HG02870 (cell line): ENCODE data around the gene TK1.

ENCODE experiments used
- ATAC-seq: cut with Tn5 transposase; IDR thresholded peaks from one replicate; pipeline ENCODE4 v1.9.1; 2021; ENCODE audit warnings: mild to moderate bottlenecking, moderate library complexity; ENCODE audit not compliant: unreplicated experiment

Gene TK1

DNA sequence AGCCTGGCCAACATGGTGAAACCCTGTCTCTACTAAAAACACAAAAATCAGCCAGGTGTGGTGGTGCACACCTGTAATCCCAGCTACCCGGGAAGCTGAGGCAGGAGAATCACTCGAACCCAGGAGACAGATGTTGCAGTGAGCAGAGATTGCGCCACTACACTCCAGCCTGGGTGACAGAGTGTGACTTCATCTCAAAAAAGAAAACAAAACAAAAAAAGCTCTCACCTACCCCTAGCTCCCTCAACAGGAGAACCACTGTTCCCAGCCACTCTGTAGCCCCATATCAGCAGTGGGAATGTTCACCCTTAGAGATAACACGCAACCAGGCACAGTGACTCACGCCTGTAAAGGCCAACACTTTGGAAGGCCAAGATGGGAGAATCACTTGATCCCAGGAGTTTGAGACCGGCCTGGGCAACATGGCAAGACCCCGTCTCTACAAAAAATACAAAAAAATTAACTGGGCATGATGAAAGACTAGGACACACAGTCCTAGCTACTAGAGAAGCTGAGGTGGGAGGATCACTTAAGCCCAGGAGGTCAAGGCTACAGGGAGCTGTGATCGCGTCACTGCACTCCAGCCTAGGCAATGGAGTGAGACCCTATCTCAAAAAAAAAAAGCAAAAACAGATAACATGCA lies 50.9 kb downstream of the TK1 start:
- ATAC-seq: no peak

GRCh38 chr17:78134899-78135385 lies 51.9 kb downstream of the TK1 start:
- ATAC-seq: no peak

GRCh38 chr17:78133971-78134898 lies 52.6 kb downstream of the TK1 start:
- no peak for ATAC-seq

- ATAC-seq: no peak
These were observed 53.5 kb downstream of the TK1 start for GRCh38 chr17:78133179-78133951.

DNA sequence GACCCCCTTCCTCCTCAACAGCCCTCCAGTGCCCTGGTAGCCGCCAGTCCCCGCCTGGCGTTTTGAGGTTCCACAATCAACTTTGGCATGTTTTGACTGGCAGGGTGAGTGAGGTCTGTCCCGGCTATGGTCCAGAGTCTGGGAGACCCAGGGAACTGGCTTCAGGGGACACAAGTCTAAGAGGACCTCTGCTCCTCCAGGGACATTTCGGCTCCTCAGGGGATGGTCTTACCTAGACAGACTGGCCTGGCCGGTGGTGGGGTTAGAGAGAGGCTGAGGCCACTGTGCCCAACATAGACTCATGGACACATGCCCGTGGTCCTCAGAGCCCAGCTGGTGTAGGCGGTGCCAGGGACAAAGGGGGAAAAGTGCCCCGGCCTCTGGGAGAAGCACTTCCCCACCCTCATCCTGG lies 54.1 kb downstream of the TK1 start:
- ATAC-seq: no peak

DNA sequence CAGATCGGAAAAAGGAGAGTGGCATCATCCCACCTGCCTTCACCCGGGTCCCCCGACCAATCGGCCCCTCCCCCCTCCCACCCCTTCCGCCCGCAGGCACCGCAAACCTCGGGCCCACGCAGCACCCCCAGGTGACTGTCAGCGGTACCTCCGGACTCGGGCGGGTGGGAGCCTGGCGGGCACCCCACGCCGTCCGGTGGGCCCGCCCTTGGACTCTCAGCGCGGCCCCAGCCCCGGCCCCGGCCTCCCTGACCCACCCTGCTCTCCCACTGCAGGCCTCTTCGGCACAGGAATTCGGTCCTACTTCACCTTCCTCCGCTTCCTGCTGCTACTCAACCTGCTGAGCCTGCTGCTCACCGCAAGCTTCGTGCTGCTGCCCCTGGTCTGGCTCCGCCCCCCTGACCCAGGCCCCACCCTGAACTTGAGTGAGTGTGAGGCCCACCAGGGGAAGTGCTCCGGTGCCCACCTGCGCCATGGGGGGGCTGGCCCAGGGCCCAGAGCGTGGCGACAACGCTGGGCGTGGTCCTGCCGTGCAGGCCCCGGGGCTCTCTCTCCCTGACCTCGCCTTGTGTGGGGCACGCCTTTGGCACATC lies 54.7 kb downstream of the TK1 start:
- ATAC-seq: no peak

DNA sequence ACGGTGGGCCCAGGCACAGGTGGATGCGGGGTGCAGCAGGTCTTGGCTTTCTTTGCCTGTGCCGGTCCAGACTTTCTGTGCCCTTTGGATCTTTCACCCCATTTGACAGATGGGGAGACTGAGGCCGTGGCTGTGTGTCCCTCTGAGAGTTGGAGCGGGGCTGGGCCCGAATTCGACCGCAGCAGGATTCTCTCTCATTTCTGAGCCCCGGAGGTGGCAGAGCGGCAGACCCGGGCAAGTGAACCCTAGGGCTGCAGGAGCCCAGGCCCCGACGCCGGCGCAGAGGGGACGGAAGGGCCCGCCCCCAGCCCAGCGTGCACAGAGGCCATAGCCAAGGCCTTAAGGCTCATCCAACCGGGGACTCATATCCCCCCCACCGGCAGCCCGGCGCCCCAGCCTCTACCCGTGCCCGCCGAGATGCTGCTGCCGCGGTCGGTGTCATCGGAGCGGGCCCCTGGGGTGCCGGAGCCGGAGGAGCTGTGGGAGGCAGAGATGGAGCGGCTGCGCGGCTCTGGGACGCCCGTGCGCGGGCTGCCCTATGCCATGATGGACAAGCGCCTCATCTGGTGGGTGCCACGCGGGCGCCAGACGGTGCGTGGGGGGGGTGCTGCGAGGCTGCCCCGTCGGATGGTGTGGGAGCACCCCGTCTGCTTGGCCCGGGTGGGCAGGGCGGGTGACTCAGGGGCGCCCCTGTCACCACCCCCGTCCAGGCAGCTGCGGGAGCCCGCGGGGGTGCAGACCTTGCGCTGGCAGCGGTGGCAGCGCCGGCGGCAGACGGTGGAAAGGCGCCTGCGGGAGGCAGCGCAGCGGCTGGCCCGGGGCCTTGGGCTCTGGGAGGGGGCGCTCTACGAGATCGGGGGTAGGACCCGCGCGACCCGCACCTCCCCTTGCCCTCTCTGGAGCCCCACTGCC lies 55.4 kb downstream of the TK1 start:
- ATAC-seq: no peak

DNA sequence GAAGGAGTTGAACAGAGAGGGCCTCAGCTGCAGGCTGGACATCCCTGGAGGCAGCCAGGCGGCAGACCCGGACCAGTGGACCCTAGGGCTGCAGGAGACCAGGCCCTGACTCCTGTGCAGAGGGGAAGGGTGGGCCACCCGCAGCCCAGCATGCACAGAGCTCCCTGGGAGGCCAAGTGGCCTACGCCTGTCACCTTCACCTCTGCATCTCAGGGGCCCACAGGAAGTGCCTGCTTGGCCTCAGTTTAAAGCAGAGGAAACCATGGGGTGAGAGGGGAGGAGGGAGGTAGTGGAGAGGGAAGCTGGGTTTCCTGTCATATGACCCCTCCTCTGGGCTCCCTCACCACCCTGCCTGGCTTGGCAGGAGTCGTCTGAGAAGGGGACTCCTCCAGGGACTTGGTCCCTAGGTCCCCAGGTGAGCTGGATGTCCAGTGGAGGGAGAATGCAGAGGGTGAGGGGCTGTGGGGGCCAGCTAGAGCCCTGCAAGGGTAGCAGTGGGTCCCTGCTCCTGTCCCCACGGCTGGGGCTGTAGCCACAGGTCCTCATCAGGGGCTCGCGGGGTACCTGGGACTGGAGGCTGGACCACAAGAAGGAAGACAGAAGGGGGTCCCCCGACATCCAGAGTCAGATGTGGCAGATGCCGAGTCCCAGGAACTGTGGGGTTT lies 56.3 kb downstream of the TK1 start, which contains the start of gene TMC8:
Gene TMC8, plus strand, starts transcription at position 335 of the 665 bp plus-strand sequence. CDS start 818 bp downstream, outside the sequence.
- no peak for ATAC-seq

DNA sequence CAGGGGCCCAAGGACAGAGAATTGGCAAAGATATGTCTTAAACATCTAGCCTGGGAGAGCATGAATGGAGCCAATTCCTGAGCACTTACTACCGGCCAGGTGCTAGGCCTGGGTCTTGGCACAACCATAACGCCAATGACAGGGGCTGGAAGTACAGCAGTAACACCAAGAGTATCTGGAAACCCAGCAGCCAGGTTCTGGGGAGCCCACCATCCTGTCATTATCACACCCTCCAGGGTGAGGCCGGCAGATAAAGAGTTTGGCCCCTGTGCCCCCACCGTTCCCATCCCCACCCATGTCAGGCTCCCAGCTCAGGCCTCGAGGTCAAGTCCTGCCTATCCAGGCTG lies 56.8 kb downstream of the TK1 start:
- ATAC-seq: no peak

GRCh38 chr17:78129351-78130089 lies 57.3 kb downstream of the TK1 start:
- ATAC-seq: no peak

DNA sequence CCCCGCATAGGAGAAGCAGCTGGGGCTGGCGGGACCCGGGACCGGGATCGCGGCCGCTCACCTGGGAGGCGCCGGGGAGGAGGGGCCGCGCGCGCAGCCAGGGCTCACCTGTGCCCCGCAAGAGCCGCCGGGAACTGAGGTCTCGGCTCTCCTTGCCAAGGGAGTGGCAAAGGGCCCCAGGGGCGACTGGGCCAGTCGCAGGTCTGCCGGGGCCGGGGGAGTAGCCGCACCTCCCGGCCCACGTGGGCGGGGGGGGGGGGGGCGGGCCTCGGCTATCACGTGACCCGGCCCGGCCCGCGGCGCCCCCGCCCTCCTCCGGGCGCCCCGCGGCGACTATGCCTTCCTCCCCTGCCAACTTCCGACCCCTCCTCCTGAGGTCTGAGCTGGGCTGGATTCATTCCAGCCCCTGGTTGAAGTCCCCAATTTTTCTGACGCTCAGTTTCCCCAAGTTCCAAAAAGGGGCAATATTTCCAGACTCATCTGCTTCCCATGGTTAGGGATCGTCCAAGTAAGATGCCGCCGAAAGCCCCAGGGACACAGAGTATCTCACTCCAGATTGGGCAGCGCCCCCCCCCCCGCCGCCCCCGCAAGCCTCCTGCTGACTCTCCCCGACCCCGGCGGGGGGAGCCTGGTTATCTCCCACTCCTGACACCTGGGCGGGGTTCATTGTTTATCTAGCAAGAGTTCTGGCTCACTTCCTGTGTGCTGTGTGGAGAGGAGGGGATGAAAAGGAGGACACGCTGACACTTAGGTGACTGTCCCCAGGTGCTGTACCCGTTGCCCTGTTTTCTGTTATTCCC lies 58.1 kb downstream of the TK1 start, which contains the start of gene TMC6:
Gene TMC6, minus strand, starts transcription at position 205 of the 800 bp plus-strand sequence. CDS start 1,923 bp downstream, outside the sequence.
- no peak for ATAC-seq

DNA sequence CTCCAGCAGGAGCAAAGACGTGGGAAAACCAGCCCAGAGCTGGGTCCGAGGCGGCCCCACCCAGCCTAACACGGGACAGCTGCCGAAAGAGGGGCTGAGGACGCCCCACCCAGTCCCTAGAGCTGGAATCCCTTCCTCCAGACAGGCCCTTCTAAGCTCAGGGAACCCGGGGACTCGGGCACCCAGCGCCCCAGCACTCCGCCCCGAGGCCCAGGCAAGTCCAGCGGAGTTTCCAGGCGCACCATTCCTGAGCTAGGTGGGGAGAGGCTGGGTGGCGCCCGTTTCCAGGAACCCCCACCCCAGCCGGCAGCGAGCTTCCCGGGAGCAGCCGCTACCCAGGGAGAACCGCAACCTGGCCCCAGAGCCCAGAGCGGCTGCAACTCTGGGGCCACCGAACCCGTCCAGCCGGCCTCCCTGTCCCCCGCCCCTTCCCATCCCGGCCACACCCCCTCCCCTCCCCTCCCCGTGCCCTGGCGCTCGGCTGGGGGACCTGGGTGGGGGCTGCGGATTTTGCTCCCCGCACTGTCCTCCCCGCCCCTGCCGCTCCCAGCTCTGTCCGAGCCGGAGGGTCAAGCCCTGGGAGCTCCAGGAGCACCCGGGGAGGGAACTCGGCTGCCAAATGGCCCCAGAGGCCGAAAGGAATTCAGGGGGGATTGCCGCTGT lies 58.8 kb downstream of the TK1 start:
- ATAC-seq: no peak

GRCh38 chr17:78127239-78127887 lies 59.5 kb downstream of the TK1 start:
- ATAC-seq: no peak

- no peak for ATAC-seq
These were observed 60.0 kb downstream of the TK1 start for GRCh38 chr17:78126895-78127238.

DNA sequence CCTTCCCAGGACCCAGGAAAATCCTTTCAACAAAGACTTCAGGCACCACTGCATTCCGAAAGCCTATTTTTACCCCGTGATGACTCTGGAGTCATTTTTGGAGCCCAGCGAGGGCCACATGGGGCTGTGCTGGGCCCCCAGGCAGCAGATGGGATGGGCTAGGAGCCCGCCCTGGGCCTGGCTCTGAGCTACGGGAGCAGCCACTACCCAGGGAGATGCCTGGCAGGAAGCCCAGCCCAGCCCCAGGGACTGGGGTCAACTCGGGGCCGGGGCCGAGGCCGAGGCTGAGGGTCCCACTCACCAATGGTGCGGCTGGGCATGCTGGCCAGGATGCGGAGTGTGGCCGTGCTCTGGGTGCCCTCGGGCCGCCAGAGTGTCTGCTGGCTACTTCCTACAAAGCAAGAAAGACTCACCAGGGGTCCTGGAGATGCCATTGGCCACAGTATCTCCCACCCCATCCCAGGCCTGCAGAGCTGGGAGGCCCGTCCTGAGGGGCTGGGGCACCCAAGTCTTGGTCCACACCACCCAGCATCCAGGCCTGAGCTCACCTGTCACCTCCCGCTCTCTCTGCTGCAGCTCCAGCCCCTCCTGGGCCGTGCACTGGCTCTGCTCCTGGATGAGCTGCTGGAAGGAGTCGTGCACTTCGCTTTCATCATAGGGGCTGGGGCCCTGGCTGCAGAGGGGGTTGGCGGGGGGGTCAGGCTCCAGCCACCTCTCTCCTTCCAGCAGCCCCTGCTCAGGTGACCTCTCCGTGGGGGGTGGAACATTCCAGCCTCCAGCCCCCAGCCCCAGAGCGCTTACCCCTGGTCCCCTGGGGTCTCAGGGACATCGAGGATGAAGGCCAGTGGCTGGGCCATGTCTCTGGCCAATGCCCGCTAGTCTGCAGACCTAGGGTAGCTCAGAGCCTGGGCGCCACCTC lies 60.6 kb downstream of the TK1 start:
- no peak for ATAC-seq
